Measurements from ENCODE around the gene ACVR2B. TPM values are rescaled to one million over a fixed set of nuclear protein-coding genes. Genes with fewer than 3 reads are reported as not detected.

ACVR2B gene
- total and polyA plus RNA-seq, 2 of the 13 experiments (the other 11 are each of a cell fraction or from before 2014, with no cell fraction given), result 10.0 to 12.7 TPM

DNA sequence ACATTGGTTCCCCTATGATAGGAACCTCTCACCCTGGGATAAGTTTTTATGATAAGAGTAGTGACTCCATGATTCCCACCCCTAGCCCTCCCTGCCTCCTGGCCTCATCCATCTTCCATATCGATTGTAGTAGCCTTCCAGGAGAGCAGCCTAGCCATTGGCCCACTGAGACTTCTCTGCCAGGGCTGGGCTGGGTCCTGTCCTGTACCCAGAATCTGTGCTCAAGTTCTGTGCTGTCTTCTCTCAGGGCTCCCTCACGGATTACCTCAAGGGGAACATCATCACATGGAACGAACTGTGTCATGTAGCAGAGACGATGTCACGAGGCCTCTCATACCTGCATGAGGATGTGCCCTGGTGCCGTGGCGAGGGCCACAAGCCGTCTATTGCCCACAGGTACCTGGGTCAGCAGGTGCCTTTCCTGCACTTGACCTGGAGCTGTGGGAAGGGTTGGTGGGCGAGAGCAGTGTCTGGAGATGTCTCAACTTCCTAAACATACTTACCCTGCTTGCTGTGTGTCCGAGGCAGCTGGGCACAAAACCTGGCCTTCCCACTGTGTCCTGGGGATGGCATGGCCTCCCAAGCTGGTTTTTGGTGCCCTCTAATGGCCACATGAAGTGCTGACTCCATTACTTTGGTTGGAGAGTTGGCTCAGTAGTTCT is 25.9 kb downstream of the ACVR2B start (continued):
- TF ChIP-seq, protein P1, sequence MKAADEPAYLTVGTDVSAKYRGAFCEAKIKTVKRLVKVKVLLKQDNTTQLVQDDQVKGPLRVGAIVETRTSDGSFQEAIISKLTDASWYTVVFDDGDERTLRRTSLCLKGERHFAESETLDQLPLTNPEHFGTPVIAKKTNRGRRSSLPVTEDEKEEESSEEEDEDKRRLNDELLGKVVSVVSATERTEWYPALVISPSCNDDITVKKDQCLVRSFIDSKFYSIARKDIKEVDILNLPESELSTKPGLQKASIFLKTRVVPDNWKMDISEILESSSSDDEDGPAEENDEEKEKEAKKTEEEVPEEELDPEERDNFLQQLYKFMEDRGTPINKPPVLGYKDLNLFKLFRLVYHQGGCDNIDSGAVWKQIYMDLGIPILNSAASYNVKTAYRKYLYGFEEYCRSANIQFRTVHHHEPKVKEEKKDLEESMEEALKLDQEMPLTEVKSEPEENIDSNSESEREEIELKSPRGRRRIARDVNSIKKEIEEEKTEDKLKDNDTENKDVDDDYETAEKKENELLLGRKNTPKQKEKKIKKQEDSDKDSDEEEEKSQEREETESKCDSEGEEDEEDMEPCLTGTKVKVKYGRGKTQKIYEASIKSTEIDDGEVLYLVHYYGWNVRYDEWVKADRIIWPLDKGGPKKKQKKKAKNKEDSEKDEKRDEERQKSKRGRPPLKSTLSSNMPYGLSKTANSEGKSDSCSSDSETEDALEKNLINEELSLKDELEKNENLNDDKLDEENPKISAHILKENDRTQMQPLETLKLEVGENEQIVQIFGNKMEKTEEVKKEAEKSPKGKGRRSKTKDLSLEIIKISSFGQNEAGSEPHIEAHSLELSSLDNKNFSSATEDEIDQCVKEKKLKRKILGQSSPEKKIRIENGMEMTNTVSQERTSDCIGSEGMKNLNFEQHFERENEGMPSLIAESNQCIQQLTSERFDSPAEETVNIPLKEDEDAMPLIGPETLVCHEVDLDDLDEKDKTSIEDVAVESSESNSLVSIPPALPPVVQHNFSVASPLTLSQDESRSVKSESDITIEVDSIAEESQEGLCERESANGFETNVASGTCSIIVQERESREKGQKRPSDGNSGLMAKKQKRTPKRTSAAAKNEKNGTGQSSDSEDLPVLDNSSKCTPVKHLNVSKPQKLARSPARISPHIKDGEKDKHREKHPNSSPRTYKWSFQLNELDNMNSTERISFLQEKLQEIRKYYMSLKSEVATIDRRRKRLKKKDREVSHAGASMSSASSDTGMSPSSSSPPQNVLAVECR (CRISPR knock-in tag; IDR thresholded peaks at IDR 0.05; ENCODE audit: borderline replicate concordance), result peak; percentile 15; the same call in 1 of the 2 replicates
- TF ChIP-seq SMC3 (IDR thresholded peaks at IDR 0.05; ENCODE audit: low read length), result peak; percentile 74
- TF ChIP-seq ZMYM4 (CRISPR knock-in tag; IDR thresholded peaks at IDR 0.05), result 0 out of 2 replicates have a peak, but pooled peaks have one; percentile 24
- TF ChIP-seq ZMAT5 (CRISPR knock-in tag; IDR thresholded peaks at IDR 0.05; ENCODE audit: borderline replicate concordance, low read depth), result no peak
- no peak for TF ChIP-seq ZNF34 (CRISPR knock-in tag; IDR thresholded peaks at IDR 0.05; ENCODE audit: borderline replicate concordance)
- TF ChIP-seq MIER3 (CRISPR knock-in tag; IDR thresholded peaks at IDR 0.05; ENCODE audit: borderline replicate concordance), result no peak
- 0 out of 2 replicates have a peak, but pooled peaks have one; percentile 38 for TF ChIP-seq ZNF782 (CRISPR knock-in tag; IDR thresholded peaks at IDR 0.05; ENCODE audit: borderline replicate concordance)
- TF ChIP-seq ZXDC (CRISPR knock-in tag; IDR thresholded peaks at IDR 0.05), result no peak
- TF ChIP-seq STAG1 (CRISPR knock-in tag; IDR thresholded peaks at IDR 0.05), result peak; percentile 90
- TF ChIP-seq FOSL2 (CRISPR knock-in tag; IDR thresholded peaks at IDR 0.05), result peak; percentile 16; the same call in 1 of the 2 replicates
- no peak for TF ChIP-seq FOXO1 (CRISPR knock-in tag; IDR thresholded peaks at IDR 0.05)

All from HepG2 (cell line).